Vagina (tissue), 2 donors: Measurements from ENCODE around the gene PHLDB3. TPM values are rescaled to one million over a fixed set of nuclear protein-coding genes. Genes with fewer than 3 reads are reported as not detected.
A peak's percentile ranks its signal among the peaks of the same experiment; 100 is the strongest.

Source experiments
- DNase-seq, 2 donors: peaks; one replicate each; pipeline ENCODE4 v3.0.0-alpha.2; 2017; ENCODE audit errors: extremely low spot score in 2 of 2
- H3K27ac ChIP-seq: fragments of 200-600 bp; sonication (generic); one replicate; pipeline ENCODE4 v1.5.1; 2019
- H3K27me3 ChIP-seq: fragments of 200-600 bp; sonication (generic); one replicate; pipeline ENCODE4 v1.5.1; 2019
- H3K36me3 ChIP-seq, 2 donors: fragments of 200-600 bp; sonication (generic); one replicate each; pipeline ENCODE4 v1.5.1; 2017 to 2019
- H3K4me1 ChIP-seq: fragments of 200-600 bp; sonication (generic); one replicate; pipeline ENCODE4 v1.5.1; 2019
- H3K4me3 ChIP-seq, 2 donors: fragments of 200-600 bp; sonication (generic); 1 replicate in 1 of 2; 2 replicates in 1 of 2; pipeline ENCODE4 v1.5.1; 2016 to 2019
- H3K9me3 ChIP-seq: fragments of 200-600 bp; sonication (generic); one replicate; pipeline ENCODE4 v1.5.1; 2019
- POLR2A ChIP-seq, 2 donors: fragments of 450-650 bp; IDR thresholded peaks; one replicate each; pipeline ENCODE4 v1.6.1; 2017; ENCODE audit warnings: antibody characterized with exemption in 2 of 2, mild to moderate bottlenecking in 2 of 2, moderate library complexity in 2 of 2
- POLR2AphosphoS5 ChIP-seq, 2 donors: sonication (generic); formaldehyde crosslinking; IDR thresholded peaks; one replicate each; pipeline ENCODE4 v1.9.0; 2017; ENCODE audit warnings: antibody characterized with exemption in 2 of 2, mild to moderate bottlenecking in 2 of 2, low read depth in 1 of 2; ENCODE audit not compliant: insufficient read depth in 1 of 2
- intact Hi-C: fragments of 100-400 bp; cut with DNase I; formaldehyde crosslinking; loops from one replicate; pipeline ENCODE4 v1.15.1; 2023
- total RNA-seq: library from RNA; depleted of rRNA; stranded (reverse); fragments of >200 nt; gene quantifications from one replicate; pipeline ENCODE4 v1.2.3, GENCODE V29; 2016
- TF ChIP-seq, protein P1 (sequence below), 3 experiments: fragments of 450-650 bp in 2 of 3; fragments of 200-600 bp in 1 of 3; sonication (generic) in 1 of 3; IDR thresholded peaks; one replicate each; pipeline ENCODE4 v1.5.1; 2017 to 2019; ENCODE audit warnings: antibody characterized with exemption in 3 of 3, mild to moderate bottlenecking in 2 of 3, moderate library complexity in 2 of 3

The PHLDB3 gene
- total RNA-seq, 1 donor from 2014 or later: 24.3 TPM

DNA sequence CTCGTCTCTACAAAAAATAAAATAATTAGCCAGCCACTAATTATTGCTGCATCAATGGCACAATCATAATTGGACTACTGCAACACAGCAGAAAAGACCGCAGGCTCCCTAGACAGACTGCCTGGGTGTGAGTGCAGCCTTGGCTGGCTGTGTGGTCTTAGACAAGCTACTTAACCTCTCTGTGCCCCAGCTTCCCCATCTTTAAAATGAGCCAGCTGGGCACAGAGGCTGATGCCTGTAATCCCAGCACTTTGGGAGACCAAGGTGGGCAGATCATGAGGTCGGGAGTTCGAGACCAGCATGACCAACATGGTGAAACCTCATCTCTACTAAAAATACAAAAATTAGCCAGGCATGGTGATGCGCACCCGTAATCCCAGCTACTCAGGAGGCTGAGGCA lies 70.9 kb downstream of the PHLDB3 start:
- H3K27ac ChIP-seq: no peak overlapping the region
- H3K27me3 ChIP-seq: no peaks in the 10 kb centered on the region
- peaks cover 12% of the 10 kb centered on the region for H3K4me1 ChIP-seq
- no peak overlapping the region for H3K4me3 ChIP-seq
- no peak for TF ChIP-seq POLR2A (IDR thresholded peaks at IDR 0.05)
- TF ChIP-seq POLR2AphosphoS5 (IDR thresholded peaks at IDR 0.05; ENCODE audit: insufficient read depth in 1 of 2, low read depth in 1 of 2): no peak
- TF ChIP-seq, protein P1, sequence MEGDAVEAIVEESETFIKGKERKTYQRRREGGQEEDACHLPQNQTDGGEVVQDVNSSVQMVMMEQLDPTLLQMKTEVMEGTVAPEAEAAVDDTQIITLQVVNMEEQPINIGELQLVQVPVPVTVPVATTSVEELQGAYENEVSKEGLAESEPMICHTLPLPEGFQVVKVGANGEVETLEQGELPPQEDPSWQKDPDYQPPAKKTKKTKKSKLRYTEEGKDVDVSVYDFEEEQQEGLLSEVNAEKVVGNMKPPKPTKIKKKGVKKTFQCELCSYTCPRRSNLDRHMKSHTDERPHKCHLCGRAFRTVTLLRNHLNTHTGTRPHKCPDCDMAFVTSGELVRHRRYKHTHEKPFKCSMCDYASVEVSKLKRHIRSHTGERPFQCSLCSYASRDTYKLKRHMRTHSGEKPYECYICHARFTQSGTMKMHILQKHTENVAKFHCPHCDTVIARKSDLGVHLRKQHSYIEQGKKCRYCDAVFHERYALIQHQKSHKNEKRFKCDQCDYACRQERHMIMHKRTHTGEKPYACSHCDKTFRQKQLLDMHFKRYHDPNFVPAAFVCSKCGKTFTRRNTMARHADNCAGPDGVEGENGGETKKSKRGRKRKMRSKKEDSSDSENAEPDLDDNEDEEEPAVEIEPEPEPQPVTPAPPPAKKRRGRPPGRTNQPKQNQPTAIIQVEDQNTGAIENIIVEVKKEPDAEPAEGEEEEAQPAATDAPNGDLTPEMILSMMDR (IDR thresholded peaks at IDR 0.05): no peak
- intact Hi-C loops: no loop called here
- DNase-seq: no peak
- H3K36me3 ChIP-seq: no peaks in the 10 kb centered on the region
- no peaks in the 10 kb centered on the region for H3K9me3 ChIP-seq

DNA sequence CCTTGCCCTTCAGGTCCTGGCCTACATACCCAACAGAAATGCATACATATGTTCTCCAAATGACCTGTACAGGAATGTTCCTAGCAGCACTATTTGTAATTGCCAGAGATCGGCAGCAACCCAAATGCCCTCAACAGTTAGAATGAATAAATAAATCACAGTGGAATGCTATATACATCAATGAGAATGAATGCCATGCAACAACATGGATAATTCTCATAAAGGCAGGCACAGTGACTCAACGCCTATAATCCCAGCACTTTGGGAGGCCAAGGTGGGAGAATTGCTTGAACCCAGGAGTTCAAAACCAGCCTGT lies 71.2 kb downstream of the PHLDB3 start:
- Histone ChIP-seq H3K4me3 (no peak overlapping the region), H3K27me3 (no peaks in the 10 kb centered on the region), H3K36me3 (no peaks in the 10 kb centered on the region), H3K4me1 (peaks cover 9% of the 10 kb centered on the region), H3K27ac (no peak overlapping the region), H3K9me3 (no peaks in the 10 kb centered on the region)
- intact Hi-C loops: no loop called here
- no peak for TF ChIP-seq POLR2A (IDR thresholded peaks at IDR 0.05)
- TF ChIP-seq, protein P1 (IDR thresholded peaks at IDR 0.05): peak in 1 of 3 experiments; percentile 1
- no peak for TF ChIP-seq POLR2AphosphoS5 (IDR thresholded peaks at IDR 0.05; ENCODE audit: insufficient read depth in 1 of 2, low read depth in 1 of 2)
- no peak for DNase-seq

DNA sequence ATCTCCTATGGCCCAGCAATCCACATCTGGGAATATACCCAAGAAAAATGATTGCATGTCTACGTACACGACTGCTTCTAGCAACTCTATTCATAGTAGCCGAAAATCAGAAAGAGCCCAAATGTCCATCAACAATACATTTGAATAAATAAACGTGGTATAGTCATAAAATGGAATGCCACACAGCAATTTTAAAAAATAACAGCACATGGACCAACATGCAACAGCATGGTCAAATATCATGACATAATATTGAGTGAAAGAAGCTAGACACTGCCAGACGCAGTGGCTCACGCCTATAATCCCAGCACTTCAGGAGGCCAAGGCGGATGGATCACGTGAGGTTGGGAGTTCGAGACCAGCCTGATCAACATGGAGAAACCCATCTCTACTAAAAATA lies 73.6 kb downstream of the PHLDB3 start:
- H3K4me1 ChIP-seq: no peaks in the 10 kb centered on the region
- H3K9me3 ChIP-seq: no peaks in the 10 kb centered on the region
- TF ChIP-seq, protein P1 (IDR thresholded peaks at IDR 0.05): no peak
- TF ChIP-seq POLR2AphosphoS5 (IDR thresholded peaks at IDR 0.05; ENCODE audit: insufficient read depth in 1 of 2, low read depth in 1 of 2) (no peak), POLR2A (IDR thresholded peaks at IDR 0.05) (no peak)
- intact Hi-C loops: no loop called here
- H3K4me3 ChIP-seq: no peak overlapping the region
- no peaks in the 10 kb centered on the region for H3K36me3 ChIP-seq
- H3K27ac ChIP-seq: no peak overlapping the region
- H3K27me3 ChIP-seq: no peaks in the 10 kb centered on the region
- DNase-seq: no peak

GRCh38 chr19:43430142-43430710 lies 74.3 kb downstream of the PHLDB3 start:
- Histone ChIP-seq H3K27ac (no peak overlapping the region), H3K36me3 (no peaks in the 10 kb centered on the region), H3K9me3 (no peaks in the 10 kb centered on the region), H3K4me1 (peaks cover 3% of the 10 kb centered on the region), H3K27me3 (no peaks in the 10 kb centered on the region), H3K4me3 (no peak overlapping the region)
- TF ChIP-seq, protein P1 (IDR thresholded peaks at IDR 0.05): no peak
- no peak for TF ChIP-seq POLR2AphosphoS5 (IDR thresholded peaks at IDR 0.05; ENCODE audit: insufficient read depth in 1 of 2, low read depth in 1 of 2)
- no peak for TF ChIP-seq POLR2A (IDR thresholded peaks at IDR 0.05)
- intact Hi-C loops: no loop called here
- DNase-seq: no peak

- H3K4me3 ChIP-seq: no peak overlapping the region
- H3K36me3 ChIP-seq: no peaks in the 10 kb centered on the region
- intact Hi-C loops: no loop called here
- no peaks in the 10 kb centered on the region for H3K27me3 ChIP-seq
- TF ChIP-seq POLR2A (IDR thresholded peaks at IDR 0.05): no peak
- TF ChIP-seq, protein P1 (IDR thresholded peaks at IDR 0.05): no peak
- TF ChIP-seq POLR2AphosphoS5 (IDR thresholded peaks at IDR 0.05; ENCODE audit: insufficient read depth in 1 of 2, low read depth in 1 of 2): no peak
- no peak for DNase-seq
- H3K27ac ChIP-seq: no peak overlapping the region
- no peaks in the 10 kb centered on the region for H3K9me3 ChIP-seq
- H3K4me1 ChIP-seq: peaks cover 5% of the 10 kb centered on the region
Observed at GRCh38 chr19:43429395-43429794, 75.2 kb downstream of the PHLDB3 start.
